ENCODE results near the gene COG7.

DNA sequence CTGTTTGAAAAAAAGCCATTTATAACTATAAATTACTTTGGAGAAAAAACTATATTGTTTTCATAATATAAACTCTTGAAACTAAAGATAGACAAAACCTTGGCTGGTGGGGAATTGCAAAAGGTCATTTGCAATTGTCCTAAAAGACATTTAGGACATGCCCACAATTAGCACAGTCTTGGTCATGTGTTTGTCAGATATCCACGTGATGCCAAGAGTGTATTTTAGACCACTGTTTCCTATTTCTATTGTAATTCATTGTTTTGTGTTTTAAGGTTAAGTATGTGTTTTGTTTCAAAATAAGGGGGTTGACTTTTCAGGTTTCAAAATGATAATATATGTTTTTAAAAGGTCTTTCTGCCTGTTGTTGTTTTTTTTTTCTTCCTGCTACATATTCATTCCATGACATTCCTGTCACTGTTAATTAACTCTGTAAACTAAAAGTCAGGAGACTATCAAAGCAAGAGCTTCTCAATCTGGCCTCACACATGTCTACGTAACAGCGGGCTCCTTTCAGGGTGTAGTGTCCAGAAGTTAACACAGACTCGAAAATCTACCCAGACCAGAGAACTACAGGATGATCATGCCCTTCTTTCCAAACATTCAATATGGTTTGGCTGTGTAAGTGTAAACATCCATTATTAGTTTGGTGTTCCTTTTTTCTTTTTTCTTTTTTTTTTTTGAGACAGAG lies 58.7 kb downstream of the COG7 start:
- no peak for TF ChIP-seq POLR2A (IDR thresholded peaks at IDR 0.05)
- TF ChIP-seq, protein P1, sequence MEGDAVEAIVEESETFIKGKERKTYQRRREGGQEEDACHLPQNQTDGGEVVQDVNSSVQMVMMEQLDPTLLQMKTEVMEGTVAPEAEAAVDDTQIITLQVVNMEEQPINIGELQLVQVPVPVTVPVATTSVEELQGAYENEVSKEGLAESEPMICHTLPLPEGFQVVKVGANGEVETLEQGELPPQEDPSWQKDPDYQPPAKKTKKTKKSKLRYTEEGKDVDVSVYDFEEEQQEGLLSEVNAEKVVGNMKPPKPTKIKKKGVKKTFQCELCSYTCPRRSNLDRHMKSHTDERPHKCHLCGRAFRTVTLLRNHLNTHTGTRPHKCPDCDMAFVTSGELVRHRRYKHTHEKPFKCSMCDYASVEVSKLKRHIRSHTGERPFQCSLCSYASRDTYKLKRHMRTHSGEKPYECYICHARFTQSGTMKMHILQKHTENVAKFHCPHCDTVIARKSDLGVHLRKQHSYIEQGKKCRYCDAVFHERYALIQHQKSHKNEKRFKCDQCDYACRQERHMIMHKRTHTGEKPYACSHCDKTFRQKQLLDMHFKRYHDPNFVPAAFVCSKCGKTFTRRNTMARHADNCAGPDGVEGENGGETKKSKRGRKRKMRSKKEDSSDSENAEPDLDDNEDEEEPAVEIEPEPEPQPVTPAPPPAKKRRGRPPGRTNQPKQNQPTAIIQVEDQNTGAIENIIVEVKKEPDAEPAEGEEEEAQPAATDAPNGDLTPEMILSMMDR (IDR thresholded peaks at IDR 0.05), result no peak

All from testis (tissue), 2 donors.